Hematopoietic multipotent progenitor cell treated with erythropoietin and hydrocortisone succinate and interleukin-3 and kit ligand, for 8 days (in vitro differentiated cells): ENCODE results near the gene MEX3C.

ENCODE experiments used
- DNase-seq: peaks from one replicate; pipeline ENCODE4 v3.0.0-alpha.2; 2015

Gene MEX3C

GRCh38 chr18:51191128-51191717 lies 6.3 kb downstream of the MEX3C start:
- DNase-seq = peak; percentile 88

GRCh38 chr18:51190000-51190399 lies 7.5 kb downstream of the MEX3C start:
- no peak for DNase-seq

DNA sequence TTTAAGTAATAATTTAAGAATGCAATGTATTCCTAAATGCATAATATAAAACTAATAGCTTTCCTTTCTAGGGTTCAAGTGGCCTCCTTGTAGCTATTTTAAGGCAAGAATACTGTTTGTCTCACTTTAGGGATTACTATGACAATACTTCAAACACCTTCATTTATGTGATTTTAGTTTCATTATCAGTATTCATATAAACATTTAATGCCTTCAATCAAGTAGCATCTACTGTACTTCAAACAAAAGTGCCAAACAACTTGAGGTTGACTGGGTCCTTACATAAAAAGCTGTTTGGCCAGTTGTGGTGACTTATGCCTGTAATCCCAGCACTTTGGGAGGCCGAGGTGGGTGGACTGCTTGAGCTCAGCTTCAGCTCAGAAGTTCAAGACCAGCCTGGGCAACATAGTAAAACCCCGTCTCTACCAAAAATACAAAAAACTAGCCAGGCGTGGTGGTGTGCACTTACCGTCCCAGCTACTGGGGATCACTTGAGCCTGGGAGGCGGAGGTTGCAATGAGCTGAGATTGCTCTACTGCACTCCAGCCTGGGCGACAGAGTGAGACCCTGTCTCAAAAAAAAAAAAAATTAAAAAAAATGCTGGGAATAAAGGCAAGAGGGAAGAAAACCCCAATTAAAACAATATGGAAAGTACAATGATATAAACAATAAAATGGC lies 9.3 kb downstream of the MEX3C start:
- no peak for DNase-seq

GRCh38 chr18:51185075-51185474 lies 12.4 kb downstream of the MEX3C start:
- DNase-seq = no peak

DNA sequence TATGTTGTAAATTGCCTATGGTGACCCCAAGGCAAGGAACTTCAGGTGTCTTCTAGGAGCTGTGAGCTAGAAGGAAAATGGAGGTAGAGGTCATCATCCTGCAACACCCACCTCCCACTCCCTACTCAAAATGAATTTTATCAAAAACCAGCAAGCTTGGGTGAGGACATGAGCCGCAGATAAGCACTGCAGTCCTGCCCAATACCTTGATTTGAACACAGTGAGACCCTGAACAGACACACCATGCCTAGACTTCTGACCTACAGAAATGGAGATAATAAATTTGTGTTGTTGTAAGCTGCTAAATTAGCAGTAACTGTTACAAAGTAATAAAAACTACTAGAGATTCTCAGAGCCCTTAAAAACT lies 13.4 kb downstream of the MEX3C start:
- peak; percentile 56 for DNase-seq

DNA sequence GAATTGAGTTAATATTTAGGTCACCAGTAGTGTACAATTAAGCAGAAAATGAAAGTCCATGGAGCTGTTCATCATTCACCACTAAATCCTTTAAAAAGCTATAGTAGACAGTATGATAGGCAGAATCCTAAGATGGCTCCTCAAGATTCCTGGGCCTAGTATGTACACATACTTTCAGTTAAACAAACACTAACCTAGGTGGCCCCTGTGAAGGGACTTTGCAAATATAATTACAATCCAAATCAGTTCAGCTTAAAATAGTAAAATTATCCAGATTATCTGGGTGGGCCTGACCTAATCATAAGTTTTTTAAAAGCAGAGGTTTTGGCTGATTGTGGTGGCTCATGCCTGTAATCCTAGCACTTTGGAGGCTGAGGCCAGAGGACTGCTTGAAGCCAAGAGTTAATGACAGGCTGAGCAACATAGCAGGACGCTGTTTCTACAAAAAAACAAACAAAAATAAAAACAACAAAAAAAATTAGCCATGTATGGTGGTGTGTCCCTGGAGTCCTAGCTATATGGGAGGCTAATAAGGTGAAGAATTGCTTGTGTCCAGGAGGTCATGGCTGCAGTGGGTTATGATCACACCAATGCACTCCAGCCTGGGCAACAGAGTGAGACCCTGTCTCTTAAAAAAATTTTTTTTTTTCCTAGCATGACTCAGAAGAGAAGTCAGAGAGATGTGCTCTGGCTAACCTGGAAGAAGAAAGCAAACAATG lies 13.9 kb downstream of the MEX3C start:
- no peak for DNase-seq

- no peak for DNase-seq
Measured at GRCh38 chr18:51182824-51183223, 14.7 kb downstream of the MEX3C start.

- DNase-seq = no peak
Measured at GRCh38 chr18:51171625-51172259, 25.7 kb downstream of the MEX3C start.

DNA sequence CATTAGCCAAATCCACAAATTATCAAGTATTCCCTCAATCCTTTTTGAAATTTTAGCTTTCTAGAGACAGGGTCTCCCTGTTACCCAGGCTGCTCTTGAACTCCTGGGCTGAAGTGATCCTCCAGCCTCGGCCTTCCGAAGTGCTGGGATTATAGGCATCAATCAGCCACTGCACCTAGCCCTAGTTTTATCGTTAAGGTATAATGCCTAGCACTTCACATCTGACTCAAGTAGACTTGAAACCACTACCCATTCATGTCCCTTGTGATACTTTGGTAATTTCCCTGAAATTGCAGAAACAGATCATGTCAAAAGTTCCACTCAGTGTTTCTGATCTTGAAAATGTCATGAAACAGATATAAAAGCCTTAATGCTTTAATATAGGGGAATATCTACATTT lies 26.3 kb downstream of the MEX3C start:
- DNase-seq = no peak

DNA sequence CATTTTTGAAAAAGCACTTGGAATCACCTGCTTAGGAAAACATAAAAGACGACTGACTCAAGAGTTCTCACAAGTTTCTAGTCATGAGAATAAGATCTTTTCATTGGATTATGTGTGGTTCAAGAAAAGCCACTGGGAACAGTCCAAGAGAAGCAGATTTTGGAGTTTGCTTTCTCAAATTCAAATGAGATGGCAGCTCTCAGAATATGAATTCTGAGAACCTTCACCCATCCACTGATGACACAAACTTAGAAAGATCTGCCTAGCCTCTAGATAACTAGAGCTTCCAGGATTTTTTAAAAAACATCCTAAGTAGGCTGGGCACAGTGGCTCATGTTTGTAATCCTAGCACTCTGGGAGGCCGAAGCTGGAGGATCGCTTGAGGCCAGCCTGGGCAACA lies 26.8 kb downstream of the MEX3C start:
- no peak for DNase-seq

DNA sequence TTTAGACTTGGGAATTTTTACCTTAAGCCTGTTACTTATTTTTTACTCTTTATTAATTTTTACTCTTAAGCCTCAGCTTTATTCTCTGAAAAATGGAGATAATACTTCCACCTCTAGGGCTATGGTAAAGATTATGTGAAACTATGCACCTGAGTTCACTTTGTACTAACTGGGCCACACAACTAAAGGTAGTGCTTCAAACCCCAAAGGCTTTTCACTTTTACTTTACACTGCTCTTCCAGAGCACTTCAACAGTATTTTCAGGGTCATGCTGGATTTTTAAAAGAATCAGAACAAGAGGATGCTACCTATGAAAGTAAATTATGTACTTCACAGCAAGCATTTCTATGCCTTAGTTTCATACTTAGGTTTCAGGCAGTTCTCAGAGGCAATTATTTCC lies 27.8 kb downstream of the MEX3C start:
- no peak for DNase-seq

DNA sequence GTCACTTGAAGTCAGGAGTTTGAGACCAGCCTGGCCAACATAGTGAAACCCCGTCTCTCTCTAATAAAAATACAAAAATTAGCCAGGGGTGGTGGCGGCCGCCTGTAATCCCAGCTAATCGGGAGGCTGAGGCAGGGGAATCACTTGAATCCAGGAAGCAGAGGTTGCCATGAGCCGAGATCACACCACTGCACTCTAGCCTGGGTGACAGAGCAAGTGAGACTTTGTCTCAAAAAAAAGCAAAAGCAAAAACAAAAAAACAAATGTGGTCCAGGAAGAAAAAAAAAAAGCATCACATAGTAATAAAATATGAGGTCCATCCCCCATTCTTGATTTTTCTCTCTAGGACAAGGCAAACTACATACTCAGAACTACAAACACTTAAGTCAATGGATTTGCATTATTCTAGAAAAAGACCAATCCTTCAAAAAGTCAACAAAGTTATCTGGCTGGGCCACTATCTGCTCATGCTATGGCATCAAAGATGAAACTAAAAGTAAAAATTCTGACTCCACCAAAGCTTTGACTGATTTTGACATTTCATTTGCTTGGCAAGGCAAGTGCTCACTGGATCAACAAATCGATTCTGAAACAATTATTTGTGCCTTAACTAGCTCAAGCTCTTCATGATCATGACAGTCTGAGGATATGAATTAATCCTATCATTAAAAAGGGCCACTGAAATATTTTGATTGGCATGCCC lies 28.4 kb downstream of the MEX3C start:
- DNase-seq = no peak

DNA sequence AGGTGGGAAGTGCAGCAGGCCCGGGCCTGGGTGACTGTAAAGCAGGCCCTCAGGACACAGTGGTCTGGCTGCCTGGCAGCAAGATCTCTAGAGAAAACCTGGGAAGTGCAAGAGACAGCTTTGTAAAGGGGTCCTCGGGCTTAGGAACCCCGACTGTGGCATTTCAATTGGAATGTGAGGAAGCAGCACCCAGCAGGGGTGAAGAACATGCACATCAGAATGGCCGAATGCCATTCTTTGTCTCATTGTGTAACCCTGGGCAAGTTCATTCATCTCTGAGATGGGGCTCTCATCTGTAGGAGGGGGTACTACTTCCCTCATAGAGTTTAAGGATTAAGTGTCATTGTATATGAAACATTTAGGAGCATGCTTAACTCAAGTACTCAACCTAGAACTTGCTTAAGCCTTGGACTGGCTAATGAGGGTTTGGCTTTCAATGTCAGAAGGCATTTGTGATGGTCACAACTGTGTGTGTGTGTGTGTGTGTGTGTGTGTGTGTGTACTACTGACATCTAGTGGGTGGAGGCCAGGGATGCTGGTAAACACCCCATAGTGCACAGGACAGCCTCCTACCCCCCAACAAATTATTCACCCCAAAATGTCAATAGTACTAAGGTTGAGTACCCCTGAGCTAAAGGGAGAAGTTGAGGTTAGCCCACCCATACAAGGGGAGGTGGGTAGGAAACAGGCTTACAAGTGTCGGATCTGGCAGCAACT lies 29.3 kb downstream of the MEX3C start:
- no peak for DNase-seq

GRCh38 chr18:51165296-51165695 lies 32.2 kb downstream of the MEX3C start:
- no peak for DNase-seq

- no peak for DNase-seq
Measured at GRCh38 chr18:51164761-51165281, 32.7 kb downstream of the MEX3C start.

DNA sequence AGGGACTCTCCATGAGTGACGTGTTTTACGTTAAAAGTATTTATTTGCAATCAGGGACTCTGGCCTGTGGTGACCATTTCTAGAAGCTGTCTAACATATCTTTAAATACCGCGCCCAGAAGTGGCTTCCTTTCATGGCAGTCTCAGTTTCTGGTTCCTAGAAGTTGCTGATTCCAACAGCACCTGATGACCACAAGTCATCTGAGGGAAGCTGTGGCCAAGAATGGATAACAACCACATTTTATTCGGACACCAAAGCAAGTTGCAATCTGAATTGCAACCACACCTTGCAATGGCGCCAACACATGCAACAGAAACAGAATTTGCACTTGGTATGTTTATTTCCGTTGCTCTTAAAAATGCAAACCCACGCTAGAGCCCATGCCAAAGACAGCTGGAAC lies 33.1 kb downstream of the MEX3C start:
- no peak for DNase-seq

DNA sequence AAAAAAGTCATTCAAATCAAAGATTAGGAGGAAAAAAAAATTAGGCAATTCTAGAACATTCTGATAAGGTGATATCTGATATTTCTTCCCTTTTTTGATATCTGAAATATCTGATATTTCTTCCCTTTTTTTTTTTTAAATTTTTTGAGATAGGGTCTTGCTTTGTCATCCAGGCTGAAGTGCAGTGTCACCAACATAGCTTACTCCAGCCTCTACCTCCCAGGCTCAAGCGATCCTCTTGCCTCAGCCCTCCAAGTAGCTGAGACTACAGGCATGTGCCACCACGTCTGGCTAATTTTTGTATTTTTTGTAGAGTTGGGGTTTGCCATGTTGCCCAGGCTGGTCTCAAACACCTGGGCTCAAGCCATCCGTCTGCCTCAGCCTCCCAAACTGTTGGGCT lies 33.9 kb downstream of the MEX3C start:
- no peak for DNase-seq

GRCh38 chr18:51162617-51163016 lies 34.9 kb downstream of the MEX3C start:
- DNase-seq = no peak

GRCh38 chr18:51160646-51161045 lies 36.8 kb downstream of the MEX3C start:
- no peak for DNase-seq

DNA sequence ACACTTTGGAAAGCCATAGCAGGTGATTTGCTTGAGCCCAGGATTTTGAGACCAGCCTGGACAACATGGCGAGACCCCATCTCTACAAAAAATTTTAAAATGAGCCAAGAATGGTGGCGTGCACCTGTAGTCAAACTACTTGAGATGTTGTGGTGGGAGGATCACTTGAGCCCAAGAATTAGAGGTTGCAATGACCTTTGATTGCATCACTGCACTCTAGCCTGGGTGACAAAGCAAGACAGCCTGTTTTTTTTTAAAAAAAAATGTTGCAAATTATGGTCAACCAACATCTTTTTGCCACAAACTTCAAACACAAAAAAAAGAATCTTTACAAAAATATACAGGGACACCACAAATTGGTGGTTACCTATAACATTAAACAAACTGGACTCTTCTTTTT lies 40.3 kb downstream of the MEX3C start:
- no peak for DNase-seq

- no peak for DNase-seq
Measured at GRCh38 chr18:51154431-51155063, 42.9 kb downstream of the MEX3C start.
